Suprapubic skin (tissue), 4 donors: ENCODE measurements around the gene EEFSEC. TPM values are rescaled to one million over a fixed set of nuclear protein-coding genes. Genes with fewer than 3 reads are reported as not detected.

ENCODE experiments used
- DNase-seq, 2 donors: peaks; one replicate each; pipeline ENCODE4 v3.0.0-alpha.2; 2019; ENCODE audit warnings: low spot score in 2 of 2
- H3K27ac ChIP-seq: fragments of 200-600 bp; sonication (generic); one replicate; pipeline ENCODE4 v1.5.1; 2019
- H3K27me3 ChIP-seq: fragments of 200-600 bp; sonication (generic); one replicate; pipeline ENCODE4 v1.5.1; 2019
- H3K36me3 ChIP-seq: fragments of 200-600 bp; sonication (generic); one replicate; pipeline ENCODE4 v1.5.1; 2019
- H3K4me1 ChIP-seq: fragments of 200-600 bp; sonication (generic); one replicate; pipeline ENCODE4 v1.5.1; 2019
- H3K4me3 ChIP-seq: fragments of 200-600 bp; sonication (generic); one replicate; pipeline ENCODE4 v1.5.1; 2019; ENCODE audit warnings: mild to moderate bottlenecking
- H3K9me3 ChIP-seq: fragments of 200-600 bp; sonication (generic); one replicate; pipeline ENCODE4 v1.5.1; 2019
- EP300 ChIP-seq: sonication (generic); formaldehyde crosslinking; IDR thresholded peaks from one replicate; pipeline ENCODE4 v1.6.1; 2017; ENCODE audit warnings: antibody characterized with exemption
- POLR2A ChIP-seq, 2 donors: fragments of 450-650 bp; IDR thresholded peaks; one replicate each; pipeline ENCODE4 v1.6.1; 2017; ENCODE audit warnings: antibody characterized with exemption in 2 of 2, mild to moderate bottlenecking in 2 of 2, moderate library complexity in 2 of 2
- POLR2AphosphoS5 ChIP-seq, 3 donors: sonication (generic); formaldehyde crosslinking; IDR thresholded peaks; one replicate each; pipeline ENCODE4 v1.6.1; 2017; ENCODE audit warnings: antibody characterized with exemption in 3 of 3
- WGBS: methylation state at CpG from one replicate; pipeline ENCODE4 v1.1.5; 2018; 5-methylcytosine and 5-hydroxymethylcytosine counted together
- total RNA-seq, 4 donors: library from RNA; depleted of rRNA; stranded (reverse); fragments of >200 nt; gene quantifications; one replicate each; pipeline ENCODE4 v1.1.0, GENCODE V29; 2016
- TF ChIP-seq, protein P1 (sequence below), 2 donors: fragments of 200-600 bp in 1 of 2; fragments of 450-650 bp in 1 of 2; sonication (generic) in 1 of 2; IDR thresholded peaks; one replicate each; pipeline ENCODE4 v1.5.1; 2016 to 2019; ENCODE audit warnings: antibody characterized with exemption in 2 of 2, mild to moderate bottlenecking in 1 of 2, moderate library complexity in 1 of 2

The EEFSEC gene
- total RNA-seq, 4 donors from 2014 or later = 14.3 to 19.4 (median 16.7) TPM

DNA sequence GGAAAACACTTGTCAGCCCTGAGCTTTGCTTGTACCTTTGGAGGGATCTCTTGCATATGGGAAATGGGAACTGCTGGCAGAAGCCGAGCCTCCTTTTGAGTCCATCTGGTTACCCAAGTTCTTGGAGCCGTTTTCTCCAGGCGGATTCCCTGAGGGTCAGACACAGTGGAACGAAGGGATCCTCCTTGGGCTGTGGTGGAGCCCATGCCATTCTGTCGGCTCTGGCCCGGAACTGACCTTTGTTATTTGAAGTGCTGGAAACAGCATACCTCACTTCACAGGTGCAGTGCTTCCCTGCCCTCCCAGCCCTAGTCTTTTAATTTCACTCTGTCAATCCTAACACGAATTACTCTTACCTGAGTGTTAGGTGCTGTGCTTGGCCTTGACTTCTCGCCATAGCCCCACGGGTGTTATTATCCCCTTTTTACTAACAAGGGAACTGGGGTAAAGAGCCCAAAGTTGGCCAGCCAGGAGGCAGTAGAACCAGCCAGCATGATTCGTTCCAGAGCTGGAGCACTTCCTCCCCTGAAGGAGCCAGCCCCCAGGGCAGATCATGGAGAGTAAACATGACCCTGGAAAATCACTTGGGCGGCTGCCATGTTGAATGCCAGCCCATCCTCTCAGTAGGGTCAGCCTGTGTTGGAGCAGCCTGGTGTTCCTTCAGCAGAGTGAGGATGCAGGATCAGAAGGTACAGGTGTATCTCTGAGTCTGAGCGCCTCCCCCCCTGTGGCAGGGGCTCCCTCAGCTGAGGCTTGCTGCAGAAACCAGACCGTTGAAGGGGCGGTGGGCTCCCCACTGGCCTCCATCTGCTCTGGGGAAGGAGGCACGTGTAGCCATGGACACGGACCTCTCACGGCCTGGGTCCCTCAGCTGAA lies 170.2 kb downstream of the EEFSEC start:
- peak in 1 of 2 donors; percentile 34 for DNase-seq
- Histone ChIP-seq H3K27me3 (no peaks in the 10 kb centered on the region), H3K27ac (no peak overlapping the region), H3K4me3 (no peak overlapping the region), H3K36me3 (peaks cover 3% of the 10 kb centered on the region), H3K9me3 (no peaks in the 10 kb centered on the region), H3K4me1 (no peaks in the 10 kb centered on the region)
- WGBS = 86% methylated on average over 15 of the region's 17 CpGs
- TF ChIP-seq POLR2A (IDR thresholded peaks at IDR 0.05) (no peak), POLR2AphosphoS5 (IDR thresholded peaks at IDR 0.05) (no peak), EP300 (no peak)
- TF ChIP-seq, protein P1, sequence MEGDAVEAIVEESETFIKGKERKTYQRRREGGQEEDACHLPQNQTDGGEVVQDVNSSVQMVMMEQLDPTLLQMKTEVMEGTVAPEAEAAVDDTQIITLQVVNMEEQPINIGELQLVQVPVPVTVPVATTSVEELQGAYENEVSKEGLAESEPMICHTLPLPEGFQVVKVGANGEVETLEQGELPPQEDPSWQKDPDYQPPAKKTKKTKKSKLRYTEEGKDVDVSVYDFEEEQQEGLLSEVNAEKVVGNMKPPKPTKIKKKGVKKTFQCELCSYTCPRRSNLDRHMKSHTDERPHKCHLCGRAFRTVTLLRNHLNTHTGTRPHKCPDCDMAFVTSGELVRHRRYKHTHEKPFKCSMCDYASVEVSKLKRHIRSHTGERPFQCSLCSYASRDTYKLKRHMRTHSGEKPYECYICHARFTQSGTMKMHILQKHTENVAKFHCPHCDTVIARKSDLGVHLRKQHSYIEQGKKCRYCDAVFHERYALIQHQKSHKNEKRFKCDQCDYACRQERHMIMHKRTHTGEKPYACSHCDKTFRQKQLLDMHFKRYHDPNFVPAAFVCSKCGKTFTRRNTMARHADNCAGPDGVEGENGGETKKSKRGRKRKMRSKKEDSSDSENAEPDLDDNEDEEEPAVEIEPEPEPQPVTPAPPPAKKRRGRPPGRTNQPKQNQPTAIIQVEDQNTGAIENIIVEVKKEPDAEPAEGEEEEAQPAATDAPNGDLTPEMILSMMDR (IDR thresholded peaks at IDR 0.05) = no peak

DNA sequence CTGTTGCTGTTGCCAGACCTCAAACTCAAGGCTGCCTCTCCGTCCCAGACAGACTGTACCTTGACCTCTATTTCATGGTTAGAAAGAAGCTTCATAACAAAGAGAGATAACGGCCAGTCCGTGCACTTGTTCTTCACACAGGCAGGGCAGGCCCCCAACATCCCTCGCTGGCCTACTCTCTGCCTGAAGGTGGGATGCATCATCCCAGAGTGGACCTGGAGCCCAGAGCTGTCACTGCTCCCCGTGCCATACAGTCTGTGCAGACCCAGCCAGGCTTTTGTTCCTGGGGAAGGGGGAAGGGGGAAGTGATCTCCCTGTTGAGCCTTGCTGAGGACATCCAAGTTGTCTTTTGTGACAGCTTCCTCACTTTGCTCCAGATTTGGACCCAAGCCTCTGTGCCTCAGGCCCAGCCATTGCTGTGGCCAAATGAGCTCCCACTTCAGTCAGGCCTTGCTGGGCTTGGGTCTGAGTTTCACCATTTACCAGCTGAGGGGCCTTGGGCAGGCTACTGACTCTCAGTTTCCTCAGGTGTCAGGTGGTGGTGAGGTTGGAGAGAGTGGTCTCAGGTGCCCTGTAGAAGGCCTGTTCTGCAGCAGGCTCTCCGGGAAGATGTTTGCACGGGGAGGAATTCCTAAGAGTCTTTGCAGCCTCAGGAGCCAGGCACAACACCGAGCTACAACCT lies 171.8 kb downstream of the EEFSEC start:
- DNase-seq = no peak
- 96% methylated on average over 8 of the region's 8 CpGs for WGBS
- TF ChIP-seq POLR2AphosphoS5 (IDR thresholded peaks at IDR 0.05) (no peak), POLR2A (IDR thresholded peaks at IDR 0.05) (no peak), EP300 (no peak)
- TF ChIP-seq, protein P1 (IDR thresholded peaks at IDR 0.05) = no peak

DNA sequence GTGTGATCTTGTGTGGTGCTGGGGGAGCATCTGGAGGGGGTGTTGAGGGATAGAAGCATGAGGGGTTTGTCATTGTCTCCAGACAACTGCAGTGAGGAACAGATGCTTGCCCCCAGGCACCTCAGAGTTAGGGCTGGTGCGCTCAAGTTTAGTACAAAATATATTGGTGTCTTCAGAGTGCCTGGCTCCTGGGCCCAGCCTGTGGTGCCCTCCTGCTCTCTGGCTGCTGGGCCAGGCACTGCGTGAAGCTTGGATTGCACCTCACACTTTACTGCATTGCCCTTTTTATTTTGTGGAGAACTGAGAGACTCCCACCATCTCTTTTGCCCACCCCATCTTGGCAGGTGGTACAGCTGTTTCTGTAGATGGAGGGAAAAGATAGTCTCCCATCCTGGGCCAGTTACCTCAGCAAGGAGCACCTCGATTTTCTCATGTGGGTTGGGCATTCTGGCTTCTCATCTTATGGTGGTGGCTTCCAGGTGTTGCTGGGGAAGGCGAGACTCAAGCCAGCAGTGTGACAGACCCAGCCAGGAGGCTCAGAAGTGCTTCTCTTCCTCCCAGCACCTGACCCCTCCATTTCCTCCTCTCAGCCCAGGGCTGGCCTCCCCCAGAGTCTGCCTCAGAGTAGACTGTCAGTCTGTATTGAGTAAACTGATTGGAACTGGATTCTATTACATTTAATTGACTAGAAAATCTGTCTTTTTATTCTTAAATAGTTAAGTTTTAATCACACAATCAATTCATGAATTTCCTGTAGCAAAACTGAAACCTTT lies 173.0 kb downstream of the EEFSEC start:
- no peaks in the 10 kb centered on the region for H3K9me3 ChIP-seq
- DNase-seq = no peak
- H3K4me3 ChIP-seq = no peak overlapping the region
- H3K27me3 ChIP-seq = no peaks in the 10 kb centered on the region
- no peak overlapping the region for H3K27ac ChIP-seq
- TF ChIP-seq EP300 = no peak
- TF ChIP-seq POLR2AphosphoS5 (IDR thresholded peaks at IDR 0.05) = no peak
- no peak for TF ChIP-seq POLR2A (IDR thresholded peaks at IDR 0.05)
- TF ChIP-seq, protein P1 (IDR thresholded peaks at IDR 0.05) = no peak
- 86% methylated on average over 4 of the region's 4 CpGs for WGBS
- H3K36me3 ChIP-seq = no peaks in the 10 kb centered on the region
- no peaks in the 10 kb centered on the region for H3K4me1 ChIP-seq

More for the DNA sequence above, 171.8 kb downstream of the EEFSEC start:
- no peak overlapping the region for H3K27ac ChIP-seq
- H3K36me3 ChIP-seq = no peaks in the 10 kb centered on the region
- H3K4me1 ChIP-seq = no peaks in the 10 kb centered on the region
- no peak overlapping the region for H3K4me3 ChIP-seq
- no peaks in the 10 kb centered on the region for H3K27me3 ChIP-seq
- H3K9me3 ChIP-seq = no peaks in the 10 kb centered on the region

- H3K9me3 ChIP-seq = no peaks in the 10 kb centered on the region
- no peaks in the 10 kb centered on the region for H3K27me3 ChIP-seq
- no peak overlapping the region for H3K27ac ChIP-seq
- no peaks in the 10 kb centered on the region for H3K36me3 ChIP-seq
- TF ChIP-seq POLR2A (IDR thresholded peaks at IDR 0.05) (no peak), POLR2AphosphoS5 (IDR thresholded peaks at IDR 0.05) (no peak), EP300 (no peak)
- TF ChIP-seq, protein P1 (IDR thresholded peaks at IDR 0.05) = no peak
- H3K4me3 ChIP-seq = no peak overlapping the region
- WGBS = 92% methylated on average over 6 of the region's 6 CpGs
- DNase-seq = no peak
- H3K4me1 ChIP-seq = no peaks in the 10 kb centered on the region
These were observed 174.3 kb downstream of the EEFSEC start for GRCh38 chr3:128327606-128328031.
